Stimulated activated CD8-positive, alpha-beta memory T cell treated with anti-CD3 and anti-CD28 coated beads, Interleukin-7, amount 100 ng/mL, for 48 hours (primary cell): ENCODE measurements around the gene SMIM20.
"Not testable (repeated sequence)": the region's sequence is repeated elsewhere in the genome, so short reads cannot be mapped to it uniquely, and the experiment has no call there.

Experiments used
- DNase-seq, 2 donors: peaks; one replicate each; pipeline ENCODE4 v3.0.0-alpha.2; 2020; ENCODE audit warnings: low read depth in 1 of 2; ENCODE audit errors: extremely low read depth in 1 of 2

SMIM20 gene

GRCh38 chr4:25913851-25914669 is at the start of gene SMIM20:
TSS of gene SMIM20 (plus strand) at chr4:25914220. CDS start at chr4:25914314, 94 bp downstream.
- DNase-seq, result peak; percentile 76 to 85

- DNase-seq, result no peak
Observed at GRCh38 chr4:25865586-25865985, 48.4 kb upstream of the SMIM20 start.

GRCh38 chr4:25866401-25866800 is 47.6 kb upstream of the SMIM20 start:
- not testable (repeated sequence) for DNase-seq

- no peak for DNase-seq
Observed at GRCh38 chr4:25867781-25868294, 46.2 kb upstream of the SMIM20 start.

GRCh38 chr4:25870081-25870480 is 43.9 kb upstream of the SMIM20 start:
- DNase-seq, result no peak

GRCh38 chr4:25872851-25873631 is 41.0 kb upstream of the SMIM20 start:
- DNase-seq, result no peak

GRCh38 chr4:25873632-25874129 is 40.3 kb upstream of the SMIM20 start:
- no peak for DNase-seq

- no peak for DNase-seq
Observed at GRCh38 chr4:25874655-25875054, 39.4 kb upstream of the SMIM20 start.

- no peak for DNase-seq
Observed at GRCh38 chr4:25875281-25875745, 38.7 kb upstream of the SMIM20 start.

GRCh38 chr4:25878676-25879075 is 35.3 kb upstream of the SMIM20 start:
- no peak for DNase-seq

GRCh38 chr4:25879091-25879584 is 34.9 kb upstream of the SMIM20 start:
- no peak for DNase-seq

- no peak for DNase-seq
Observed at GRCh38 chr4:25879587-25879986, 34.4 kb upstream of the SMIM20 start.

GRCh38 chr4:25879991-25880651 is 33.9 kb upstream of the SMIM20 start:
- DNase-seq, result no peak

- no peak for DNase-seq
Observed at GRCh38 chr4:25881193-25881592, 32.8 kb upstream of the SMIM20 start.

GRCh38 chr4:25882226-25882625 is 31.8 kb upstream of the SMIM20 start:
- no peak for DNase-seq

GRCh38 chr4:25883565-25883964 is 30.5 kb upstream of the SMIM20 start:
- DNase-seq, result no peak

GRCh38 chr4:25884031-25884782 is 29.8 kb upstream of the SMIM20 start:
- DNase-seq, result no peak

GRCh38 chr4:25888781-25889180 is 25.2 kb upstream of the SMIM20 start:
- DNase-seq, result no peak

GRCh38 chr4:25889589-25890503 is 24.2 kb upstream of the SMIM20 start:
- no peak for DNase-seq
